Lower lobe of right lung (tissue), 2 donors: ENCODE measurements around the gene NRP1. TPM values are rescaled to one million over a fixed set of nuclear protein-coding genes. Genes with fewer than 3 reads are reported as not detected.
A peak's percentile ranks its signal among the peaks of the same experiment; 100 is the strongest.

Experiments
- ATAC-seq, 2 donors: fragments of 200-7000 bp; cut with Tn5 transposase; one replicate each; pipeline ENCODE4 v1.9.1; 2020 to 2022; ENCODE audit warnings: mild to moderate bottlenecking in 2 of 2, moderate library complexity in 2 of 2
- DNase-seq: peaks from one replicate; pipeline ENCODE4 v3.0.0-alpha.2; 2020
- H3K27ac ChIP-seq: fragments of 200-600 bp; one replicate; pipeline ENCODE4 v1.8.0; 2022
- H3K27me3 ChIP-seq: fragments of 200-600 bp; one replicate; pipeline ENCODE4 v1.8.0; 2022; ENCODE audit warnings: low read depth
- H3K36me3 ChIP-seq: fragments of 200-600 bp; one replicate; pipeline ENCODE4 v1.8.0; 2022; ENCODE audit warnings: mild to moderate bottlenecking
- H3K4me1 ChIP-seq: fragments of 200-600 bp; one replicate; pipeline ENCODE4 v1.8.0; 2022
- H3K4me3 ChIP-seq: fragments of 200-600 bp; one replicate; pipeline ENCODE4 v1.8.0; 2022; ENCODE audit warnings: mild to moderate bottlenecking
- H3K9me3 ChIP-seq: fragments of 200-600 bp; one replicate; pipeline ENCODE4 v1.8.0; 2022
- CTCF ChIP-seq: fragments of 200-600 bp; IDR thresholded peaks from one replicate; pipeline ENCODE4 v1.8.0; 2022; ENCODE audit warnings: antibody characterized with exemption, mild to moderate bottlenecking
- intact Hi-C: fragments of 100-400 bp; cut with DNase I; formaldehyde crosslinking; loops from one replicate; pipeline ENCODE4 v1.11.0; 2022
- total RNA-seq: library from RNA; stranded (reverse); fragmentation: NEBNext Ultra II Directional; extraction: Animal tissue kit (Norgen Biotek cat#: 25700); gene quantifications from one replicate; pipeline ENCODE4 v1.2.1, GENCODE V29; 2021
- donor health status: DM: no; HTN: yes; CAD: no; lungs with severe emphysema.

Gene NRP1
- total RNA-seq, 1 donor from 2014 or later: 127 TPM

DNA sequence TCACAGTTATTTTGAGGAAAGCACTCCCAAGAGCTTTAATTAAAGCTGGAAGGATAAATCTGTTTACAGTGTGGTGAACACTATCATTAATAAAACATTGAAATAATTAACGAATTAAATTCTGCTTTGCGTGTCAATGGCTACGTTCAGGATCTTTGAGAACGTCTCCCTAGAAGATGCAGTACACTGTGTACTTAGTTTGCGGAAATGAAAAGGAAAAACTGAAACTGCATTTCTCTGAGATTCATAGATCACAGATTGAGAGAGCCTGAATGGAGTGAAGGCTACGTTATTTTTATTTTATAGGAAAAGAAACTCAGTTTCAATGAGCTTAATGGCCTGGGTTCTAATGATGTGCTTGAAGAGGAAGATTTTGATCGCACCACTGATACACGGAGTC lies 85.3 kb downstream of the NRP1 start:
- peak in 1 of 2 donors; percentile 35 for ATAC-seq
- Histone ChIP-seq H3K27me3 (no peaks in the 10 kb centered on the region), H3K9me3 (no peaks in the 10 kb centered on the region), H3K4me1 (peaks cover 48% of the 10 kb centered on the region), H3K36me3 (peaks cover 44% of the 10 kb centered on the region), H3K4me3 (no peak overlapping the region), H3K27ac (peak overlapping the region; percentile 59)
- intact Hi-C loops: no loop called here
- DNase-seq: no peak
- no peak for TF ChIP-seq CTCF

DNA sequence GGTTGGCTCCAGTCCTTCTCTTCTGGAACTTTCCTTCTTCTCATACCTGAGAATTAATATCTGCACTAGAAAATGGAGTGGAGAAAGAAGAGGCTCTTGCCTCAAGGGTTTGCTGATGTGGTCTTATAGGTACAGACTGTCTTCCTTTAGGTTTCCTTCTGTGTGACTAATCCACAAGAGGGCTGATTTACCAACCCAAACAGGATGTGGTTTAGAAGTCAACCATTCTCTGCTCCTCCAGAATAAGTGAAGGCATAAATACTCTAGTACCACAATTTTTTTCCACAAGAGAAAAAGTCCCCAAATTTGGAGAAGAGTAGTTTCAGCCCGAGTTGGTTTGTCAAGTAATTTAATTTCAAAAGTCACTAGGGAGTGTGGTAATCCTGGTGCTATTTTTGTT lies 85.8 kb downstream of the NRP1 start:
- ATAC-seq (peak; percentile 81 to 82), DNase-seq (no peak)
- TF ChIP-seq CTCF: no peak
- no peaks in the 10 kb centered on the region for H3K9me3 ChIP-seq
- H3K4me3 ChIP-seq: no peak overlapping the region
- H3K27me3 ChIP-seq: no peaks in the 10 kb centered on the region
- intact Hi-C loops: no loop called here
- peak overlapping the region; percentile 59 for H3K27ac ChIP-seq
- peaks cover 39% of the 10 kb centered on the region for H3K36me3 ChIP-seq
- H3K4me1 ChIP-seq: peaks cover 43% of the 10 kb centered on the region

DNA sequence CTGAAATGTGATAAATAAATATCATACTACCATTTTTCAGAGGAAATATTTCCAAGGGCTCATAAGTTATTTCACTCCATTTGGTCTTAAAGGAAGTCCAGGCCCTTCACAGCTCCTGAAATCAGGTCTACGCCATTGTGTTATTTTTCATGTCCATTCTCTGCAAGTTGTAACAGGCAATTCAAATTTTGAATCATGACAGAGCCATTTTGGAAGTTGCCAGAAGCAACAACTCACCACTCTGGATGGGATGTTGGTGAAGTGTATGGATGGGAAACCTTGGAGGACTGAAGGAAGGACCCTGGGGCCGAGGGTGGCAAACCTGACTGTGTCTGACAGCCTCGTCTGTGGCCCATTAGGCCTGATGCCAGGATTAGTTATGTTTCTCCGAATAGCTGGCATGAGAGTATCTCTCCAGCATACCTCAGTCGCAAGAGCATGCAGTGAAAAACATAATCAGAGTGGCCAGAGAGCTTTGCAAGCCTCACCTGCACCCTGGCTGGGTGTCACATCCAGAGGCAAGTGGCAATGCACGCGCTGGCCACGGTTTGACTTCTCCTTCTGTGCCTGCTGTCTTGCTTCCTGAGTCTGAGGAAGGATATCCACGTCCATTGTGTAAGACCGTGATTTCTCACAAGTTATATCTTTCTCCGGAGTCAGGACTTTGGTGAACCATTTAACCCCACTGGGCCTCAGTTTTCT lies 87.1 kb downstream of the NRP1 start:
- DNase-seq (no peak), ATAC-seq (peak; percentile 41 to 52)

GRCh38 chr10:33245343-33245742 lies 89.1 kb downstream of the NRP1 start:
- Histone ChIP-seq H3K36me3 (peaks cover 7% of the 10 kb centered on the region), H3K27me3 (no peaks in the 10 kb centered on the region), H3K27ac (no peak overlapping the region), H3K9me3 (no peaks in the 10 kb centered on the region), H3K4me1 (peaks cover 39% of the 10 kb centered on the region), H3K4me3 (no peak overlapping the region)
- DNase-seq: no peak
- ATAC-seq: no peak
- TF ChIP-seq CTCF: no peak
- intact Hi-C loops: no loop called here

More for the DNA sequence above, 87.1 kb downstream of the NRP1 start:
- TF ChIP-seq CTCF: no peak
- Histone ChIP-seq H3K36me3 (peaks cover 27% of the 10 kb centered on the region), H3K27me3 (no peaks in the 10 kb centered on the region), H3K9me3 (no peaks in the 10 kb centered on the region), H3K27ac (peak overlapping the region; percentile 20), H3K4me3 (no peak overlapping the region), H3K4me1 (peaks cover 35% of the 10 kb centered on the region)
- intact Hi-C loops: no loop called here

- intact Hi-C loops: no loop called here
- Histone ChIP-seq H3K36me3 (peaks cover 8% of the 10 kb centered on the region), H3K4me3 (no peak overlapping the region), H3K9me3 (no peaks in the 10 kb centered on the region), H3K27me3 (no peaks in the 10 kb centered on the region), H3K27ac (no peak overlapping the region), H3K4me1 (peaks cover 36% of the 10 kb centered on the region)
- ATAC-seq: no peak
- DNase-seq: no peak
- TF ChIP-seq CTCF: no peak
Measured at GRCh38 chr10:33244354-33244967, 90.0 kb downstream of the NRP1 start.
